Gastrocnemius medialis (tissue), 4 donors: ENCODE data around the gene C4orf50.

Source experiments
- CTCF ChIP-seq, 5 experiments: fragments of 450-650 bp in 3 of 5; fragments of 200-600 bp in 2 of 5; sonication (generic) in 2 of 5; IDR thresholded peaks in 4 of 5; conservative IDR thresholded peaks in 1 of 5; 1 replicate in 4 of 5; 2 replicates in 1 of 5; pipeline ENCODE4 v1.5.1; 2016 to 2019; ENCODE audit warnings: antibody characterized with exemption in 5 of 5, mild to moderate bottlenecking in 3 of 5, moderate library complexity in 3 of 5
- POLR2A ChIP-seq, 2 donors: fragments of 450-650 bp; IDR thresholded peaks; one replicate each; pipeline ENCODE4 v1.6.1; 2017; ENCODE audit warnings: antibody characterized with exemption in 2 of 2, mild to moderate bottlenecking in 2 of 2, moderate library complexity in 2 of 2

DNA sequence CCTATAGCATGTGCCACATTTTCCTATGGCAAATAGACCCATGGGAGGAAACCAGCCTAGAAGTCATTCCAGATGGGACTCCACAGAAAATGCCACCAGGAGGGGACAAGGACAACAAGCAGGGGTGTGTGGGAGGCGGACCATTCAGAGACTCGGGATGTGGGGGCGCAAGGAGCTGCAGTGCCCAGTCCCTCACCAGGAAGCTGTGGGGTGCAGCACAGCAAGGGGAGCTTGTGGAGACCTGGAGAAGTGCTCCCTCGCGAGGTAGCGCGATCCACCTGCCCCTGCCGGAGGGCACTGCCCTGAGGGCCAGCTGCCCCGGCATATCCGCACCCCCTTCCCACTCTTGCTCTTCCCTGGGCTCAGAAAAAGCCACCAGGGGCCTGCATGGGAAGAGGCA, 45.5 kb upstream of the C4orf50 start:
- TF ChIP-seq CTCF (IDR thresholded peaks at IDR 0.05 in 4 of 5, conservative IDR thresholded peaks at IDR 0.05 in 1 of 5) (no peak), POLR2A (IDR thresholded peaks at IDR 0.05) (no peak)
